GM12878 (cell line): ENCODE data around the gene UIMC1. TPM values are rescaled to one million over a fixed set of nuclear protein-coding genes. Genes with fewer than 3 reads are reported as not detected.

Source experiments
- ATAC-seq: fragments of 200-7000 bp; cut with Tn5 transposase; 3 replicates; pipeline ENCODE4 v1.9.1; 2020; ENCODE audit warnings: mild to moderate bottlenecking, moderate library complexity
- BruUV-seq: library from RNA; stranded (reverse); fragments of 400-500 nt; replicated peaks from 2 replicates; lab custom pipeline; 2021; lab: Mats Ljungman, UMichigan
- CTCF ChIA-PET: fragments of 300-600 bp; sonication (Branson Sonifier 250); formaldehyde crosslinking; extraction: SDS; loops from one replicate; lab custom pipeline; 2021; ENCODE audit warnings: inconsistent platforms; lab: Yijun Ruan, JAX
- POLR2A ChIA-PET: fragments of 350-600 bp; formaldehyde crosslinking; extraction: SDS; loops from one replicate; lab custom pipeline; 2021; ENCODE audit warnings: inconsistent platforms; lab: Charles Lee
- RAD21 ChIA-PET: fragments of 300-600 bp; sonication (Branson Sonifier 250); formaldehyde crosslinking; loops from one replicate; lab custom pipeline; 2023; ENCODE audit warnings: antibody characterized with exemption; ENCODE audit not compliant: unreplicated experiment; lab: Charles Lee
- SMC1A ChIA-PET: fragments of 300-600 bp; sonication (Branson Sonifier 250); formaldehyde crosslinking; loops from one replicate; lab custom pipeline; 2023; ENCODE audit not compliant: unreplicated experiment, uncharacterized antibody; lab: Charles Lee
- DNase-seq: peaks from one replicate; pipeline ENCODE4 v3.0.0-alpha.2; 2011; ENCODE audit warnings: low read depth, low spot score
- FAIRE-seq: peaks from 3 replicates; lab custom pipeline; 2011; peaks lifted over from hg19 to GRCh38; lab: Jason Lieb, UNC
- H2AFZ ChIP-seq: 2 replicates; pipeline ENCODE4 v1.6.0; 2011; ENCODE audit warnings: low read depth, low read length, control low read depth; ENCODE audit not compliant: control insufficient read depth
- H3K27ac ChIP-seq: 2 replicates; pipeline ENCODE4 v1.5.1; 2011; ENCODE audit warnings: control low read depth; ENCODE audit not compliant: control insufficient read depth, insufficient read depth
- H3K27me3 ChIP-seq, 2 experiments: replicated peaks in 1 of 2; 2 replicates each; pipeline versions ENCODE4 v1.6.0 to v1.6.1; 2011; ENCODE audit warnings: low read length in 1 of 2; ENCODE audit not compliant: control insufficient read depth in 2 of 2, insufficient read depth in 2 of 2
- H3K36me3 ChIP-seq, 2 experiments: 2 replicates each; pipeline ENCODE4 v1.5.1; 2011; ENCODE audit warnings: low read length in 1 of 2; ENCODE audit not compliant: control insufficient read depth in 2 of 2, insufficient read depth in 2 of 2
- H3K4me1 ChIP-seq: 2 replicates; pipeline ENCODE4 v1.6.1; 2011; ENCODE audit warnings: mild to moderate bottlenecking, low read length, moderate library complexity, mixed read lengths; ENCODE audit not compliant: control insufficient read depth, insufficient read depth
- H3K4me2 ChIP-seq: 2 replicates; pipeline ENCODE4 v1.6.0; 2011; ENCODE audit warnings: control low read depth; ENCODE audit not compliant: control insufficient read depth, insufficient read depth
- H3K4me3 ChIP-seq: fragments of 200-600 bp; sonication (generic); 2 replicates; pipeline ENCODE4 v1.5.1; 2016
- H3K79me2 ChIP-seq: 2 replicates; pipeline ENCODE4 v1.6.0; 2011; ENCODE audit warnings: low read length; ENCODE audit not compliant: control insufficient read depth, insufficient read depth
- H3K9ac ChIP-seq: 2 replicates; pipeline ENCODE4 v1.8.0; 2011; ENCODE audit warnings: low read length, control low read depth, mixed read lengths; ENCODE audit not compliant: control insufficient read depth, insufficient read depth
- H3K9me3 ChIP-seq: replicated peaks from 3 replicates; pipeline ENCODE4 v1.5.1; 2011; ENCODE audit warnings: mild to moderate bottlenecking, low read length; ENCODE audit not compliant: control insufficient read depth, insufficient read depth
- H4K20me1 ChIP-seq: 2 replicates; pipeline ENCODE4 v1.6.0; 2011; ENCODE audit not compliant: control insufficient read depth, insufficient read depth
- JUND ChIP-seq: IDR thresholded peaks from 2 replicates; pipeline ENCODE4 v1.6.1; 2012; ENCODE audit warnings: low read depth, mild to moderate bottlenecking, low read length, improper control_type of control experiment, moderate library complexity
- MEF2B ChIP-seq: fragments of 450-650 bp; IDR thresholded peaks from 2 replicates; pipeline ENCODE4 v1.6.1; 2018; ENCODE audit warnings: mild to moderate bottlenecking, moderate library complexity; ENCODE audit not compliant: partially characterized antibody, poor library complexity, severe bottlenecking
- RUNX3 ChIP-seq: IDR thresholded peaks from 2 replicates; pipeline ENCODE4 v1.6.1; 2012; ENCODE audit warnings: low read length, inconsistent platforms
- TCF7 ChIP-seq: IDR thresholded peaks from 2 replicates; pipeline ENCODE4 v1.6.1; 2014; ENCODE audit warnings: antibody characterized with exemption, borderline replicate concordance
- YY1 ChIP-seq: IDR thresholded peaks from 2 replicates; pipeline ENCODE4 v1.6.1; 2011; ENCODE audit warnings: low read depth, mild to moderate bottlenecking, low read length
- WGBS: methylation state at CpG from one replicate; pipeline ENCODE4 v1.1.6; 2016; ENCODE audit warnings: low lambda C conversion rate; ENCODE audit not compliant: insufficient replicate concordance, insufficient coverage; ENCODE audit errors: missing lambda C conversion rate; 5-methylcytosine and 5-hydroxymethylcytosine counted together
- in situ Hi-C: fragments of 300-500 bp; cut with MboI; formaldehyde crosslinking; loops from 9 replicates; pipeline ENCODE4 v1.14.3; 2018; ENCODE audit warnings: mixed read lengths
- intact Hi-C: fragments of 100-400 bp; cut with micrococcal nuclease; formaldehyde crosslinking; loops from one replicate; pipeline ENCODE4 v1.14.2; 2022; ENCODE audit not compliant: unreplicated experiment
- polyA plus RNA-seq, 11 experiments: library from polyadenylated mRNA; depleted of rRNA in 4 of 11; unstranded in 6 of 11; stranded (reverse) in 5 of 11; fragments of >200 nt; fragmentation: Nextera tagmentation in 4 of 11; fragmentation: Illumina TruSeq in 1 of 11; extraction: Ambion mirVana in 4 of 11; extraction: Trizol in 1 of 11; gene quantifications; 1 replicate in 1 of 11; 2 replicates in 10 of 11; pipeline versions ENCODE4 v1.2.1 to v1.2.3, GENCODE V29; 2011 to 2016; ENCODE audit warnings: inconsistent platforms in 2 of 11, missing spikeins in 2 of 11, low read depth in 1 of 11
- total RNA-seq, 4 experiments: library from RNA; depleted of rRNA in 3 of 4; stranded (reverse); fragments of >200 nt in 3 of 4; fragmentation: Illumina TruSeq in 1 of 4; extraction: Trizol in 1 of 4; gene quantifications; 2 replicates each; pipeline versions ENCODE4 v1.2.1 to v1.2.3, GENCODE V29; 2013 to 2021
- TF ChIP-seq, protein P1 (sequence below), 3 experiments: IDR thresholded peaks in 2 of 3; conservative IDR thresholded peaks in 1 of 3; 2 replicates each; pipeline ENCODE4 v1.5.1; 2011; ENCODE audit warnings: low read depth in 3 of 3, low read length in 3 of 3, mild to moderate bottlenecking in 3 of 3, control low read depth in 2 of 3, moderate library complexity in 2 of 3, inconsistent platforms in 1 of 3, mixed read lengths in 1 of 3; ENCODE audit not compliant: control insufficient read depth in 2 of 3, insufficient read depth in 1 of 3; ENCODE audit errors: extremely low read depth in 1 of 3

UIMC1 gene
- total and polyA plus RNA-seq, 10 of the 15 experiments (the other 5 are each of a cell fraction or from before 2014, with no cell fraction given), result 16.2 to 51.4 (median 32.7) TPM

GRCh38 chr5:177035976-177036375, 29.4 kb upstream of the UIMC1 start:
- no peaks in the 10 kb centered on the region for H3K27me3 ChIP-seq
- DNase-seq, result no peak
- H3K79me2 ChIP-seq, result peaks cover 6% of the 10 kb centered on the region
- peaks cover 16% of the 10 kb centered on the region for H3K4me1 ChIP-seq
- BruUV-seq, result no TSS peak
- CTCF ChIA-PET, result interaction anchor here (0.6 to 2.9 kb wide), 2 partner anchors 13 to 239 kb away, joined by 3 to 15 read pairs; partner anchors contain the start of gene ZNF346
- intact Hi-C loops, result no loop called here
- no peaks in the 10 kb centered on the region for H3K9me3 ChIP-seq
- no peak overlapping the region; the same call in 1 of the 2 replicates for H3K27ac ChIP-seq
- H3K9ac ChIP-seq, result no peak overlapping the region
- in situ Hi-C loops, result no loop called here
- no peak for FAIRE-seq
- POLR2A ChIA-PET, result interaction anchor here (0.6 to 1.1 kb wide), 2 partner anchors 16 to 241 kb away, joined by 3 to 6 read pairs; no protein-coding TSS in a partner anchor
- SMC1A ChIA-PET, result interaction anchor here (0.6 kb wide), 1 partner anchor 142 kb away, joined by 3 read pairs; no protein-coding TSS in a partner anchor
- H4K20me1 ChIP-seq, result no peaks in the 10 kb centered on the region
- ATAC-seq, result peak; percentile 74
- TF ChIP-seq JUND (no peak), RUNX3 (peak; percentile 73), MEF2B (peak; percentile 10), TCF7 (peak; percentile 76; the same call in 1 of the 2 replicates), YY1 (peak; percentile 40; the same call in 1 of the 2 replicates)
- TF ChIP-seq, protein P1, sequence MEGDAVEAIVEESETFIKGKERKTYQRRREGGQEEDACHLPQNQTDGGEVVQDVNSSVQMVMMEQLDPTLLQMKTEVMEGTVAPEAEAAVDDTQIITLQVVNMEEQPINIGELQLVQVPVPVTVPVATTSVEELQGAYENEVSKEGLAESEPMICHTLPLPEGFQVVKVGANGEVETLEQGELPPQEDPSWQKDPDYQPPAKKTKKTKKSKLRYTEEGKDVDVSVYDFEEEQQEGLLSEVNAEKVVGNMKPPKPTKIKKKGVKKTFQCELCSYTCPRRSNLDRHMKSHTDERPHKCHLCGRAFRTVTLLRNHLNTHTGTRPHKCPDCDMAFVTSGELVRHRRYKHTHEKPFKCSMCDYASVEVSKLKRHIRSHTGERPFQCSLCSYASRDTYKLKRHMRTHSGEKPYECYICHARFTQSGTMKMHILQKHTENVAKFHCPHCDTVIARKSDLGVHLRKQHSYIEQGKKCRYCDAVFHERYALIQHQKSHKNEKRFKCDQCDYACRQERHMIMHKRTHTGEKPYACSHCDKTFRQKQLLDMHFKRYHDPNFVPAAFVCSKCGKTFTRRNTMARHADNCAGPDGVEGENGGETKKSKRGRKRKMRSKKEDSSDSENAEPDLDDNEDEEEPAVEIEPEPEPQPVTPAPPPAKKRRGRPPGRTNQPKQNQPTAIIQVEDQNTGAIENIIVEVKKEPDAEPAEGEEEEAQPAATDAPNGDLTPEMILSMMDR (IDR thresholded peaks at IDR 0.05 in 2 of 3, conservative IDR thresholded peaks at IDR 0.05 in 1 of 3; ENCODE audit: control insufficient read depth in 2 of 3, extremely low read depth in 1 of 3, insufficient read depth in 1 of 3, low read depth in 3 of 3, low read length in 3 of 3), result 0 out of 6 replicates have a peak, but pooled peaks of 1 of the 3 experiments have one; percentile 2
- peak overlapping the region; percentile 47 for H3K4me2 ChIP-seq
- WGBS, result 50% methylated on average over 1 of the region's 1 CpG
- no peak overlapping the region for H3K4me3 ChIP-seq
- H2AFZ ChIP-seq, result no peak overlapping the region
- RAD21 ChIA-PET, result interaction anchor here (1.2 kb wide), 1 partner anchor 54 kb away, joined by 3 read pairs; no protein-coding TSS in a partner anchor
- H3K36me3 ChIP-seq, result peaks cover 0 to 4% of the 10 kb centered on the region in 2 experiments; a peak in 3 of 4 replicates
